Brain microvascular endothelial cell (primary cell): ENCODE measurements around the gene TDRKH.

Experiments used
- DNase-seq: peaks from one replicate; pipeline ENCODE4 v3.0.0-alpha.2; 2020
- H3K27ac ChIP-seq: fragments of 250-450 bp; sonication (Bioruptor Pico); 2 replicates; pipeline ENCODE4 v1.5.1; 2020; ENCODE audit warnings: mild to moderate bottlenecking, moderate library complexity
- H3K27me3 ChIP-seq: fragments of 250-450 bp; sonication (Bioruptor Pico); replicated peaks from 2 replicates; pipeline ENCODE4 v1.5.1; 2020; ENCODE audit warnings: mild to moderate bottlenecking
- H3K36me3 ChIP-seq: fragments of 250-450 bp; sonication (Bioruptor Pico); replicated peaks from 2 replicates; pipeline ENCODE4 v1.5.1; 2020; ENCODE audit warnings: mild to moderate bottlenecking
- H3K4me3 ChIP-seq: 2 replicates; pipeline ENCODE4 v1.5.1; 2011; ENCODE audit warnings: low read depth, mild to moderate bottlenecking, control low read depth, low read length, moderate library complexity
- CTCF ChIP-seq: IDR thresholded peaks from 2 replicates; pipeline ENCODE4 v1.5.1; 2011; ENCODE audit warnings: low read depth, mild to moderate bottlenecking, moderate library complexity, low read length, control low read depth, inconsistent platforms; ENCODE audit errors: missing control alignments
- in situ Hi-C: cut with HindIII; loops from 2 replicates; pipeline ENCODE4 v1.10.0; 2017; ENCODE audit warnings: low sequenced_read_pairs, low pct_ligation_motif_present

The TDRKH gene

GRCh38 chr1:151763990-151764389 lies 26.3 kb downstream of the TDRKH start:
- Histone ChIP-seq H3K27ac (peak overlapping the region; percentile 72), H3K36me3 (peaks cover 23% of the 10 kb centered on the region), H3K4me3 (peak overlapping the region; percentile 91), H3K27me3 (no peaks in the 10 kb centered on the region)
- TF ChIP-seq CTCF = no peak
- in situ Hi-C loops = no loop called here
- no peak for DNase-seq

- in situ Hi-C loops = no loop called here
- DNase-seq = peak; percentile 77
- peaks cover 23% of the 10 kb centered on the region for H3K36me3 ChIP-seq
- peak within 1 kb of the TSS; percentile 72 for H3K27ac ChIP-seq
- no peaks in the 10 kb centered on the region for H3K27me3 ChIP-seq
- no peak for TF ChIP-seq CTCF
- peak within 1 kb of the TSS; percentile 91 for H3K4me3 ChIP-seq
Measured at GRCh38 chr1:151762941-151763921, 27.1 kb downstream of the TDRKH start, which contains the start of gene MRPL9. Gene MRPL9, minus strand, starts transcription at chr1:151763496. Its CDS starts 17 bp downstream, at chr1:151763479.

- Histone ChIP-seq H3K4me3 (no peak overlapping the region), H3K27ac (no peak overlapping the region), H3K27me3 (no peaks in the 10 kb centered on the region), H3K36me3 (peaks cover 23% of the 10 kb centered on the region)
- no peak for DNase-seq
- in situ Hi-C loops = no loop called here
- TF ChIP-seq CTCF = no peak
Measured at GRCh38 chr1:151760597-151761385, 29.5 kb downstream of the TDRKH start.

- H3K36me3 ChIP-seq = peaks cover 23% of the 10 kb centered on the region
Measured at GRCh38 chr1:151759241-151759640, 31.1 kb downstream of the TDRKH start.

GRCh38 chr1:151756291-151756690 lies 34.0 kb downstream of the TDRKH start:
- in situ Hi-C loops = no loop called here
- no peak overlapping the region for H3K27ac ChIP-seq

More at GRCh38 chr1:151759241-151759640, 31.1 kb downstream of the TDRKH start:
- in situ Hi-C loops = no loop called here
- no peak overlapping the region for H3K4me3 ChIP-seq
- H3K27me3 ChIP-seq = no peaks in the 10 kb centered on the region
- no peak for DNase-seq
- no peak overlapping the region for H3K27ac ChIP-seq
- no peak for TF ChIP-seq CTCF

More at GRCh38 chr1:151756291-151756690, 34.0 kb downstream of the TDRKH start:
- TF ChIP-seq CTCF = no peak
- Histone ChIP-seq H3K36me3 (peaks cover 15% of the 10 kb centered on the region), H3K27me3 (no peaks in the 10 kb centered on the region), H3K4me3 (no peak overlapping the region)
- peak; percentile 32 for DNase-seq
